COR-L47 (cell line): ENCODE measurements around the gene EFCAB8.
"Not testable (repeated sequence)": the region's sequence is repeated elsewhere in the genome, so short reads cannot be mapped to it uniquely, and the experiment has no call there.

Experiments used
- DNase-seq: peaks from one replicate; lab custom pipeline; 2025; lab: John Stamatoyannopoulos, UW

Gene EFCAB8

DNA sequence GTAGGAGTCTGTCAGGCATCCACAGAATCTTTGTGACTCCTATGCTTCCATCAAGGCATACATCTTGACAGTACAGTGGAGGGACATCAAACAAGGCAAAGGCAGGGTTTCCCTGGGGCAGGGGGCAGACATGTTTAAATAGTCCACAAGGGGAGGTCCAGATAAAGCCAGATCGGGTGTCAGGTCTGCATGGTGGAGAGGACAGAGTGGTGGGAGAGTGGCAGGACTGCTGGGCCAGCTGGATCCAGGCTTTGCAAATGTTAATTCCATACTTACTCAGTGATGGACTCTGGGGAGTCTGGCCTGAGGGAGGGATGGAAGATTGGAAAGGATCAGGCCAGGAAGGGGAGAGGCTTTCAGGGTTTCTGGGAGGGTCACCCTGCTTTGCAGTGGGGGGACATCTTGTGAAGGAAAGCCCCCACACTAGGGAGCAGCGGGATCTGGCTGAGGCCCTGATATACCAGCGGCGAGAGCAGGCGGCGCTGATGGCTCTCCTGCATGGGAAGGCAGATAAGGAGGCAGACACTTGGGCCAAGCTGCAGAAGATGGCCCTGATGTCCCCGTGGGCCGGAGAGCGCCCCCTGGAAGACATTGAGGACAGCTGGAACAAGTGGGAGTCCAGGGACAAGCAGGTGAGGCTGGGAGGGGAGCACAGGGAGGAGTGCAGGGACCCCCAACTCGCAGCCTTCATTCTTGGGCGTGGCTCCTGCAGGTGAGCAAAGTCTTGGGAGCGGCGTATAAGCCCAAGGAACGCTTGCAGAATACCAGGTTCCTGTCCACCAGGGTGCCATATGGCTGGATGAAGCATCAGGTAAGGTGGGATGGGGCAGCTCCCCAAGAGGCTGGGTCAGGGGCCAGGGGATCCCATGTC lies 100.9 kb downstream of the EFCAB8 start:
- DNase-seq: no peak

DNA sequence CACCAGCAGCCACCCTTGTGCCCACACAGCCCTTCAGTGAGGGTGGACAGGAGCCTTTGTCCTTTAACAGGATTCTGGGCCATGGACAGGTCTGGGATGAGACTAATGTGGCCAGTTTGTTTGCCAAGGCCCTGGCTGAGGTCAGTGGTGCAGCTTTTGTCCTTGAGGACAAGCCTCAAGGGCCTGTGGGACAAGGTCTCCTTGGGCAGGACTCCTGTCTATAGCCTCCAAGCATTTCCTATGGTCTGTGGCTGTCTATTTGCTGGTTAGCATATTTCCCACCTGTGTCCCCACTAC lies 101.4 kb downstream of the EFCAB8 start:
- no peak for DNase-seq

DNA sequence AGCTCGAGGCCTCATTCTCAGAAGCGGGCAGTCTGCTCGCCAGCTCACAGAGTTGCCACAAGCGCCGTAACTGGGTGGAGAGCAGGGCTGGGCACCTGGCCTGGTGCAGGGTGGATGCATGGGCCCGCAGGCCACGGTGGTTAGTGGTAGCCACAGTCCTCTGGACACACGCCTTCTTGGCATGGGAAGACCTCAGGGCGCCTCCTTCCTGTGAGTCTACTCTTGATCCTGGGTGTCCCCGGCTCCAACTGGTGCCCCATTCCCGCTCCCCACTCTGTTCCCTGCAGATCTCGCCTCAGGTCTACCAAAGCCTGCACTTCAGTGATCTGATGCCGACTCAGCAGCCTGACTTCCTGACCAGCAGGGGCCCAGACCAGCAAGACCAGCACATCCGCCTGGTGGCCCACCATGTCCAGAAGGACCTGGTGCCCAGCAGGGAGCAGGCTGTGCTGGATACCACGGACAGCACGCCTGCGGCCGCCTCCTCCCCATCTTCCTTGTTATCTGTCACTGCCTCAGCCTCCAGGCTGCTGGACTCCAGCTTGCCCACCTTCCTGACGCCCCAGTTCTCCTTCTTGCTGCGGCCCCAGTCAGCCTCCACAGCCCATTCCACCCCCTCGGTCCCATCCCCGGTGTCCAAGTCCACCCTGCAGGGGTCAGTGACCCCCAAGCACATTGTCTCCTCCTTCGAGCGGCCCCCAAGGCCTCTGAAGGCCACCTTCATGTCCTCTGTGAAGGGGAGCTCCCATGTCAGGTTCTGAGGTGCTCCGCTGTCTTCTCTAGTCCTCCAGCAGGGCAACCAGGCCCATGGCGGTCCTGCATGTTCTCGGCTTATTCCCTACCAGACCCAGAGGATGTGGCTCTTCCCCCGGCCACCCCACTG lies 102.4 kb downstream of the EFCAB8 start:
- DNase-seq: no peak

DNA sequence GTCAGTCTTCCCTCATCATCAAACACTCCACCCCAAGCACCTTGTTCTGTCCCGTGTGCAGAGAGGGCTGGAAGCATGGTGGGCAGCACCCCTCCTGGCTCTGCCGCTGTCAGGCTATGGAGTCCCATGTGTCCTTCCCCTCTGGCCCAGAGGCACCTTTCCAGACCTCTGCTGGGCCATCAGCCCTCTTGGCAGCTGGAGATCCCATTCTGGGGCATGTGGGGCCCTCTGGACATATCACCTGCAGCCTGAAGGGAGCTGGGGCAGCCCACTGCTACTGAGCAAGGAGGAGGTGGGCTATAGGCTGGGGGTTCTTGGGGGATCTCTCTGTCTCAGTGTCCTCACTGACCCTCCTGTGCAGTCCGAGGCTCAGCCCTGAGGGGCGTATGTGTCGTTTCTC lies 103.3 kb downstream of the EFCAB8 start:
- DNase-seq: no peak

DNA sequence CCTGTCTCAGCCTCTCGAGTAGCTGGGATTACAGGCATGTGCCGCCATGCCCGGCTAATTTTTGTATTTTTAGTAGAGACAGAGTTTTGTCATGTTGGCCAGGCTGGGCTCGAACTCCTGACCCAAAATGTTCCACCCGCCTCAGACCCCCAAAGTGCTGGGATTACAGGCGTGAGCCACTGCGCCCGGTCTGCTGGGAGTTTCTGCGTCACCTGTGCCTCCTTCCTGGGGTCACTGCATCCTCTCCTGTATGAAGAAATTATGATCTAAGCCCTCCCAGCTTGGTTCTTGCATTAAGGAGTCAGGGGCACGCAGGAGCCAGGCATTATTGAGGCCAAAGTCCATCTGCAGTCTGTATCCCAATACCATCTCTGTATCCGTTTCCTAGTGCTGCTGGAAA lies 103.9 kb downstream of the EFCAB8 start:
- not testable (repeated sequence) for DNase-seq

DNA sequence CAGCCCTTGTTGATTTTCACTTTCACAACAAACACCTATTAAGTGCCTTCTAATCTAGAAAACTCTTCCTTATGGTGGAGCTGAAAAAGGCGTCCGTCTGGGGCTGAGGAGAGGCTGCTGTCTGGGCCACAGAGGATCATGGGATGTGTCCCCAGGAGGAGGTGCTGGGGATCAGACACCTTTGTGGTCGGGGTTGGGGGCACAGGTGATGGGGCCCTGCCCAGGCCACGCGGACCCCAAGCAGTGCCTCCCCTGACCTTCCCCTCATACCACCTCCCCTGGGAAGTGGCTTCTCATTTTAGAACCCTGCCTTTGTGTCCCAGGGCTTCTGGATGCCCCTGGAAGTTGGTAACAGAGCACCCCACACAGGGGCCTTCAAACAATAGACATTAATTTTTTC lies 104.5 kb downstream of the EFCAB8 start:
- DNase-seq: no peak

DNA sequence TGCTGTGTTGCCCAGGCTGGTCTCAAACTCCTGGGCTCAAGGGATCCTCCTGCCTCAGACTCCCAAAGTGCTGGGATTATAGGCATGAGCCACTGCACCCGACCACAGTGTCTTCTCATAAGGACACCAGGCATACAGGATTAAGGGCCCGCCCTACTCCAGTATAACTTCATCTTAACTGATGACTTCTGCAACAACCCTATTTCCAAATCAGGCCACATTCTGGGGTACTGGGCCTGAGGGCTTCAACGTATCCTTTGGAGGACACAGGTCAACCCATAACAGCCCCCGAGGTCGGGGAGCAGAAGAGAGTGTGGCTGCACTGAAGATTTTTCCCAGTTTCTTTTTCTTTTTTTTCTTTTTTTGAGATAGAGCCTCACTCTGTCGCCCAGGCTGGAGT lies 105.9 kb downstream of the EFCAB8 start:
- no peak for DNase-seq

DNA sequence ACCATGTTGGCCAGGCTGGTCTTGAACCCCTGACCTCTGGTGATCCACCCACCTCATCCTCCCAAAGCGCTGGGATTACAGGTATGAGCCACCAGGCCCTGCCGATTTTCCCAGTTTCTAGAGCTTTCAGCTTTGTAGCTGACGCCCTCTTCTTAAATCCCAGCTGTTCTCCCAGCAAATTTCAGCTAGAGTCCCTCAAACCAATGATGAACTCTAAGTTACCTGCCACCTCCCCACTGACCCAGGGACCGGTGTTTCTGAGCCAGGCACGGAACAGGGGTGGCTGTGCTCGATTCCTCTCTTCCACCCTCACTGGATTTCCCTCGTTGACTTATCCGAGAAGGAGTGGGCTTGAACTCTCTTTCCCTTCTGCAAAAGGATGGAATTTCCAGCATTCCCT lies 106.4 kb downstream of the EFCAB8 start:
- DNase-seq: no peak

DNA sequence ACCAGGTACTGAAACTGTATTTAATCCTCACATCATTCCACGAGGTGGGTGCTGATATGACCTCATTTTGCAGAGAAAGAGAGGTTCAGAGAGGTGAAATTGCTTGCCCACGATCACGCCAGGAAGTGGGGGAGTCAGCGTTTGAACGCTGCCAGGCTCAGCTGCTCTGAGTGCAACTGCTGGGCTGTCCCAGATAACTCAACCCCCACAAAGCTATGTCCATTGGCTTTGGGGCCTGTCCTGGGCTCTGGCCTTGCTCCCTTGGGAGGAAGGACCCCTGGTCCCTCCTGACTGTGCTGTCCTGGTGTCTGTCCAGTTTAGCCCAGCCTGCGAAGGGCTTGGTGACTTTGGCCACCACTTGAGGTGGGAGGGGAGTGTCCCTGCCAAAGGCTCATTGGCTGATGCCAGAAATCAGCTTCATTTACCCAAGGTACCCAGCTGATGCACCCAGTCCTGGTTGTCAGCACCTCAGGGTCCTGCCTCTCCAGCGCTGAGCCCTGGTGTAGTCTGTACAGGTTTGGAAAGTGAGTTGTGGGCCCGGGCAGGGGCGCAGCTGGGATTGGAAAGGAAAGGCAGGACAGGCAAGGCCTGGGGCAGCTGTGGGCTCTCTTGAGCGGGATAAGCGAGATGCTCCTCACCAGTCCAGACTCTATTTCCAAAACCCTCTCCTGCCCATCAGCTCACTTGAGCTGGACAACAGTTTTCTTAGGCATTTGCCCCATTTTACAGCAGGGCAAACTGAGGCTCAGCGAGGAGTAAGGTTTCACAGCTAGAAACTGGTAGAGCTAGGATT lies 107.1 kb downstream of the EFCAB8 start:
- DNase-seq: no peak

DNA sequence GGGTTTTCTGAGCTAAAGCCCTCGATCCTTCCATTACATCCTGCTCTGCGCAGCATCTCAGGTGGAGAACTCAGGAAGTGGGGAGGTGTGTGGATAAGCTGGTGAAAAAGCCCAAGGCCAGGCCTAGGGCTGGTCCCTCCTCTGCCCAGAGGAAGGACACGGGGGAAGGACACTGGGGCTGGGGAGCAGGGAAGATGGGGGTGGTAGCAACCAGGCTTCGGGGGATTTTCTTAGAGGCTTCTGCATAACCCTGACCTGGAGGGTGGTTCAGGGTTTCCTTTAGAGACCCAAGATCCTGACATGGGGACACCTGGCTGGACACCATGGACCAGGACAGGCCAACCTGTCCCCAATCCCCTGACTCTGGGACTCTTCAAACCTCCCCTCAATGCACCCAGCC lies 107.7 kb downstream of the EFCAB8 start:
- no peak for DNase-seq

DNA sequence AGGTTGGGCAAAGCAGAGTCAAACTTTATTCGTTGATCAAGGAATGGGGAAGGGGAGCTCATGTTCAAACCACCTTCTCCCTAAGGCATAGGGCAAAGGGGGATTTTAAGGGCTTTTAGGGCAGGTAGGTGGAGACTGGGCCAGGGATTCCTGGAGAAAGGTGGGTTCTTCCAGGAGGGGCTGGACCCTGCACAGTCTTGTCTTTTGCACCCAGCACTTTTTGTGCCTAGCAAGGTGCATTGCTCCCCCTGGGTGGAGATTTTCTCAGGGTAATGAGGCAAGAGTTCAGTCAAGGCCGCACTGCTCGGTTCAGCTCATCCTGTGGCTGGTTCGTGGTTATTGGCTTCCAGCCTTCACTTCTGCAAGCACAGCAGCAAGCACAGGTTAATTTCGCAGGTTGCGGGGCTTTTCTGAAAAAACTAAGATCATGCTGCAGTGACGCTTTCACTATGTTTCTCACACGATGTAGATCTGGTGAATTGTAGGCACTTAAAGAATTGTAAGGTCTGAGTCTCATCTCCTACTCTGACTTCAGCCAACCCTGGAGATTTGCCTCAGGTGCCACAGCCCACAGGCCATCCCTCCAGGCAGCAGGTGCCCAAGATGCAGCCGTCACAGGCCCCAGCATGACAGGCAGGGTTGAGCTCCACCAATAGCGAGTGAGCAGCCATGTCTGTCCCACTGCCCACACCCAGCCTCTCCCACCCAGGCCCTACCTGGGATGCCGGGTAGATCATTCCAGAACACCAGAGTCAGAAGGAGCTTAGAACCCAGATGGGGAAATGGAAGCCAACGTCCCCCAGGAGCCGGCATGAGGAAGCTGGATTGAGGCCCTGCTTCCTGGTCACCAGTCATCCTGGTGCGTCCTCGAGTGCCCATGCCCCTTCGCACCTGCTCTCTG lies 108.4 kb downstream of the EFCAB8 start:
- no peak for DNase-seq

DNA sequence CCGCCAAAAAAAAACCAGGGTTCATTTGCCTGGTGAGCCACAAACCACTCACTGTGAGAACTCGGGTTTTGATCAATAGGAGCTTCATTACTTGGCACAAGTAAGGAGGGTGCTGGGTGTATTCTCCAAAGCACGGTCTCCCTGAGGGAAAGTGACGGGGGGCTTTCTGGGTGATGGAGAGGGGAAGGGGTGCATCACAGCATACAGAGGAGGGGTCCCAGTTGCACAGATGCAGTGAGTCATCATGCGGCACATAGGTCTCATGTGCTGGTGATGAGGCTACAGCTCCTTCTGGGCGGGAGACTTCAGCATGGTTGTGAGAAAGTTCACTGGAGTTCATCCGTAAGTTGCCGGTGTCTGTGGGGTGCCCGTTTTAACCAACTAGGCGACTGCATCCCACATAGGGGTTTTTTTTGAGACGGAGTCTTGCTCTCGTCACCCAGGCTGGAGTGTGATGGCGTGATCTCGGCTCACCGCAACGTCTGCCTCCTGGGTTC lies 109.3 kb downstream of the EFCAB8 start:
- no peak for DNase-seq

DNA sequence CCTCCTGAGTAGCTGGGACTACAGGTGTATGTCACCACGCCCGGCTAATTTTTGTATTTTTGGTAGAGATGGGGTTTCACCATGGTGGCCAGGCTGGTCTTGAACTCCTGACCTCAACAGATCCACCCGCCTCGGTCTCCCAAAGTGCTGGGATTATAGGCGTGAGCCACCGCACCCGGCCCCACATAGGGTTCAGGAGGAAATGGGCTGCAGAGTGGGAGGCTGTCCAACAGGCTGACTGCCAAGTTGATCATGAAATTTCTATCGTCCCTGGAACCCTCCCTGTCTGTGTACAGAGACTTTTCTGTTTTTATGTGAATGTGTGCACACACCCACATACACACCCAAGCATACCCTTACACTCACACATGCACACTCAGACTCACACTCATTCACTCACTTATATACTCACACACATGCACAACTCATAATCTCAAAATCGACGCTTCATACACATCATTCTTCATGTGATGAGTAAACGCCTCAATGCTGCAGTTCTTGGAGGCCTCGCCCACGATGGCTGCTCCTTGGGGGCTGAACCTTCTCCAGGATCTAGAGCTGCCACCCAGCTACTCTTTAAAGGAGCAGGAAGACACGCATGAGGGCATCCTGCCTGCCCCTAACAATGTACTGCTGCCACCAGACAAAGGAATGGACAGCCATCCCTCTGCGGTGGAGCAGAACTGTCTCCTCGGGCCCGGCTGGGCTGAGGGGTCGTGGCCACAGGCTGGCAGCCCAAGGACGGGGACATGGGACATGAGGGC lies 109.9 kb downstream of the EFCAB8 start:
- no peak for DNase-seq

DNA sequence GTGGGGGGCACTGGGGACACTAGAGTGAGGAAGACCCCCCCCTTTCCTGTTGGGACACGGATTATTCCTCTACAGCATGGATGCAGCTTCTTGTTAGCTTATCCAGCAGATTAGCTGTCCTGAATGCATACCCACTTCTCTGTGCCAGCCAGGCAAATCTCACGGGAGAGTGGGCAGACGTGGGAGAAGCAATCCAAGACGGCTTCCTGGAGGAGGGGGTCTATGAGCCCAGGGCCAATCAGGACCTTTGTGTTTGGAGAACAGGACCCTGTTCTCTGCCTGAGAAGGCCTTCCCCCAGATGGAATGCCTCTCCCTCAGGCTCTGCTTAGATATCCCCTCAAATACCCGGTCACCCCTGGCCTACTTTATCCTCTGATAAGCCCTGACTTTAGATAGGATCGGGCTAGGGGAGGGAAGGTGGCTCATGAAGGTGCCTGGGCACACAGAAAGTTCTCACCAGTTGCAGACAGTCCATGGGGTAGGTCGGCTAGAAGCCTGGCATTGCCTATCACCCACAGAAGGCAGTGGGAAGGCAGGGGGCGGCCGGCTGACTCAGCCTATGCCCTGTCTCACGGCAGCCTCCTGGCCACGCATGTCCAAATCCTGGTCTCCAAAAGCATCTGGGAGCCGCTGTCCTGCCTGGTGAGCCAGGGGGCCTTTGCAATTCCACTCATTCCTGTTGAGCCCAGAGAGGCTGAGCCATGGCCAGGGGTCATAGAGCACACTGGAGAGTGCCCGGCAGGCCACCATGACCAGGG lies 110.8 kb downstream of the EFCAB8 start:
- DNase-seq: no peak

DNA sequence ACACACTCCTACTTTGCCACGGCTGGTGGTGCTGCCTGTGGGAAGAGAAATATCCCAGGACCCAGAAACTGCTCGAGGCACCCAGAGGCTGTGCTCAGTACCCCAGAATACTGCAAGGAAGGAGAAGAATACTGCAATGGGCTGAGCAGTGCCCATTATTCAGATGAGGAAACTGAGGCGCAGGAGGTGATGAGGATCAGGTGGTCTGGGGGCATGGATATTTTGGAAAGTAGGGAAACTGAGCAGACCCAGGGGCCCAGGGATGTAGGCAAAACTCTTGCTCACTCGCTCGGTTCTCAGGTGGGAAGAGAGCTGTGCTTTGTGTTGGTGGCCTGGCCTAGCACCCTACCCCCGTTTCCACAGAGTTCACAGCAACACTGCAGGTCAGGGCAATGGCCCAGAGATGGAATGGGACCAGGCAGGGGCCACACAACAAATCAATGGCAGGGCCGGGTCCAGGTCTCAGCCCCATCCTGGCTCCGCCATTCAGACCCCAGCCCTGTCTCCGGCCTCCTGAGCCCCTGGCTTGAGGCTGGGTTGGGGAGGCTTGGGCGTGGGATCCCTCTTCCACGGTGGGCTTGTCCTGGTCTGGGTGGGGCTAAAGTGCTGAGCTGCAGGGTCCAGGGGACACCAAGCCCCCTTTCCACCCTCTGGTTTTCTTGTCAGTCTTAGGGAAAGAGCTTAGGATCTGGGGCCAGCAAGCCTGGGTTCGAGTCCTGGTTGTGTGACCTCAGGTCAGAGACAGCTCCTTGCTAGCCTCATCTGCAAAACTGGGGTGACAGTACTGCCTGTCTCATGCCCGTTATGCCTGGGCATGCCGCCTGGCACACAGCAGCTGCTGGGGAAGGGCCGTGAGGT lies 111.6 kb downstream of the EFCAB8 start:
- no peak for DNase-seq

DNA sequence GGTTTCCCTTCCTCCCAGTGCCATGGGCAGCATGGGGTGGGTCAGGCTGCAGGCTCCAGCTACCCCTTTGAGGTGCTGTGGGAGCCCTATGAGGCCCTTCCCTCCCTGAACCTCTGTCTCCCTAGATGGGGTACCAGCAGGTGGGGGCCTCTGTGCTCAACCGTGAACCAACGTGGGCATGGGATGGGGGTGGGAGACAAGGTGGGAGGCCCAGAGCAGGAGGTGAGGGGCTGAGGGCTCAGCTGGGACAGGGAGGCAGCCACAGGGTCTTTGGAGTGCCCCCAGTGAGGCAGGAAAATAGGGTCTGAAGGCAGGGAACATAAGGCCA lies 112.2 kb downstream of the EFCAB8 start:
- DNase-seq: no peak

DNA sequence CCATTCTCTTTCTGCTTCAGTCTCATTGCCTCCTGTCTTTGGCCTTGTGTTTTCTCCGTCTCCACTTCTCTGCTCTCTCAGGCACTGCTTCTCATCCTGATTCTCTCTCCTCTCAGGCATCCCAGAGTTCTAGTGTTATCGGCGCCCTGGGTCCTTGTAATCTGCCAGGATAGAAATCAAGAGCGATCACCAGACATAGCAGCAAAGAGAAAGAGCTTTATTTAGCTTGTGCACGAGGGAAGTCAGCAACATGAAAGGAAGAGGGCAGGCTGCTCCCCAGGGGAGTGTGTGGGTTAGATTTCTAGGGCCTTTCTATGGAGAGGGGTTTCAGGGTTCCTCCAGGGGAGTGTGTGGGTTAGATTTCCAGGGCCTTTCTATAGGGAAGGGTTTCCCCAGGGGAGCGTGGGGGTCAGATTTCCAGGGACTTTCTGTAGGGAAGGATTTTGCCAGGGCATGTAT lies 113.0 kb downstream of the EFCAB8 start:
- no peak for DNase-seq

DNA sequence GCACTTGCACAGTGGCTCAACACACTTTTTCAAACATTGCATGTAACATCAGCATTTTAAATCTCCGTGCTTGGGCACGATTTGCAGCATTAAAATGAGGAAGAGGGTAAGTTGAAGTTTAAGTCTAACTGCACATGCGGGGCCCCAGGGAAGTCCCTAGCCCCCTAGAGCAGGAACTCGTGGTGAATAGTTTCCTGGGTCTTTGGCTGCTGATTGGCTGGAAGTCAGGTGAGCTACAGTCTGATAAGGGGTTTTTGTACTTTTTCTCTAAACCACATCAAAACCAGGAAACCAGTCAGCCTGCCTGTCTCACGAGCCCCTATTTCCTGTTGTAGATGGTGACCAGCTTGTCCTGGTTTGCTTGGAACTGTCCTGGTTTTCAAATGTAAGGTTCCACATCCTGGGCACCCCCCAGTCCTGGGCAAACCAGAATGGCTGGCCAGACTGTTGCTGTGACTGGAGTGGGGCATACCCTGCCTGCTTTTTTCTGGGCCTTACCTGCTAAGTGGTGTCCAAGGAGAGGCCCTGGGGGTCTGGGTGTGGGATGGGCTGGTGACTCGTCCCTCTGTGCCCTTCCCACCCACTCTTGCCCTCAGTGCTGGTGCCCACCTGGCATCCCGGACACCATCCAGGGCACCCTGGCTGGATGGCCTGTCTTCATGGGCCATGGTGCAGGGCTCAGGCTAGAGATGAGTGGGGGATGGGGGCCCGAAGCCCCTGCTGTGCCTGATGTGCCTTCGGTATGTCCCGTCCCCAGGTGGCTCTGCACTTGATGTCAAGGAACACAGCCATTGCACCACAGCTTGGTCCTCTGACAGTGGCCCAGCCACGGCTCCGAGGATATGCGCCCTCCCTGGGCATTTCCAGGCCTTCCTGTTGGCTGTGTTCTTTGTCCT lies 113.7 kb downstream of the EFCAB8 start:
- DNase-seq: no peak
